ENCODE measurements around the gene ASIC1. TPM values are rescaled to one million over a fixed set of nuclear protein-coding genes. Genes with fewer than 3 reads are reported as not detected.

Gene ASIC1
- total RNA-seq, 1 donor from 2014 or later, result 451 TPM

DNA sequence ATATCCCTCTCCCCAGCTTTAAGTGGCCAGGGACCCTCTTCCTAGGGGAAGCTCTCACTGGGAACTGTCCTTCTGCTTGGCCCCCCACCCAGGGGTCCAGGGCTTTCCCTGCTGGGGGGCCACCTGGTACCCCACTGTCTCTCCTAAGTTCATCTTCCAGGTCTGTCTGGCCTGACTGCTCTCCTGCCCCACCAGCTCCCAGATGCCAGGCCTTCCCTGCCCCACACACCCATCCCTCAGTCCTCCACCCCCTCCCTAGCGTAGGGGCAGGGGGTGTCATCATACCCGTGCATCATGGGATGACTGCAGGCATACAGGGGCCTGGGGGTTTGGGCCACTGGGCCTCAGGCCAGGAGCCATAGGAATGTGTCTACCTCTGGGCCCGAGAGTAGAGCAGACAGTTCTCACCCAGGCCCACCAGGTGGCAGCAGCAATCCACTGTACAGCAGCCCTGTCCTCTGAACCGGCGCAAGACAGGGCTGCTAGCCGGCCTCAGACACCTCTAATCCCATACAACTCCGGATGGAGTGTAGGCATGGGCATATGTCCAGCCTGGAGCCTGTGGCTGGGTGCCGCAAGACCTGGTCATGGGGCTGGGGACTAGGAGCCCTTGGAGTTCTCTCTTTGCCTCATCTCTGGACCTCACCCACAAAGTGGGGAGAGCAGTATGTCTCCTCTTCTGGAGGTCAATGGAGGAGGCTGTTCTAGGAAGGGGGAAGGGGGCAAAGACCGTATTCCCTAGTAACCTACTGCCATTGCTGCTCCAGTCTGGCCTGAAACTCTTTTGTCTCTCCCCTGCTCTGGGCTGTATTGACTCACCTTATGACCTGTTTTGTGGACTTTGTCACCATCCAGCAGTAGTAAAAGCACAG lies 17.8 kb downstream of the ASIC1 start:
- peaks cover 2% of the 10 kb centered on the region for H3K36me3 Mint-ChIP-seq (ENCODE audit: unreplicated experiment)
- H3K4me1 Mint-ChIP-seq (ENCODE audit: low read depth, unreplicated experiment), result peaks cover 22% of the 10 kb centered on the region
- H3K4me3 Mint-ChIP-seq (ENCODE audit: unreplicated experiment), result no peak overlapping the region
- H3K27ac Mint-ChIP-seq (ENCODE audit: unreplicated experiment), result no peak overlapping the region
- H3K9me3 Mint-ChIP-seq (ENCODE audit: unreplicated experiment), result peaks cover 6% of the 10 kb centered on the region
- peak; percentile 92 for DNase-seq
- TF ChIP-seq, protein P1, sequence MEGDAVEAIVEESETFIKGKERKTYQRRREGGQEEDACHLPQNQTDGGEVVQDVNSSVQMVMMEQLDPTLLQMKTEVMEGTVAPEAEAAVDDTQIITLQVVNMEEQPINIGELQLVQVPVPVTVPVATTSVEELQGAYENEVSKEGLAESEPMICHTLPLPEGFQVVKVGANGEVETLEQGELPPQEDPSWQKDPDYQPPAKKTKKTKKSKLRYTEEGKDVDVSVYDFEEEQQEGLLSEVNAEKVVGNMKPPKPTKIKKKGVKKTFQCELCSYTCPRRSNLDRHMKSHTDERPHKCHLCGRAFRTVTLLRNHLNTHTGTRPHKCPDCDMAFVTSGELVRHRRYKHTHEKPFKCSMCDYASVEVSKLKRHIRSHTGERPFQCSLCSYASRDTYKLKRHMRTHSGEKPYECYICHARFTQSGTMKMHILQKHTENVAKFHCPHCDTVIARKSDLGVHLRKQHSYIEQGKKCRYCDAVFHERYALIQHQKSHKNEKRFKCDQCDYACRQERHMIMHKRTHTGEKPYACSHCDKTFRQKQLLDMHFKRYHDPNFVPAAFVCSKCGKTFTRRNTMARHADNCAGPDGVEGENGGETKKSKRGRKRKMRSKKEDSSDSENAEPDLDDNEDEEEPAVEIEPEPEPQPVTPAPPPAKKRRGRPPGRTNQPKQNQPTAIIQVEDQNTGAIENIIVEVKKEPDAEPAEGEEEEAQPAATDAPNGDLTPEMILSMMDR (IDR thresholded peaks at IDR 0.05; ENCODE audit: partially characterized antibody, unreplicated experiment), result peak; percentile 83
- H3K27me3 Mint-ChIP-seq (ENCODE audit: unreplicated experiment), result peaks cover 25% of the 10 kb centered on the region

DNA sequence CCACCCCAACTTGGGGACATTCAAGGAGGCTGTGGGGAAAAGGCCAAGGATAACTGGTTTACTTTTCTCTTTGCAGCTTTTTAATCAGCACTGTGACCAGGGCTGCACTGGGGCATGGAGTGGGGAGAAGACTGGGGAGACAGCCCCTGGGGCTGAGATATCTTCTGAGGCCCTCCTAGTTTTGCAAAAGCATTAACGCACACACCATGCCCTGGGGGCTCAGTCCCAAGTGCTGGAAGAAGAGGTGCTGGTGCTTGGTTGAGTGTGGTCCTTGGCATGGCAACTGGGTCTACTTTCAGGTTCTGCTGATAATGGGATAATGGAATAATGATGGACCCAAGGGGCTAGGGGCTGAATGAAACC lies 18.4 kb downstream of the ASIC1 start:
- TF ChIP-seq, protein P1 (IDR thresholded peaks at IDR 0.05; ENCODE audit: partially characterized antibody, unreplicated experiment), result no peak

DNA sequence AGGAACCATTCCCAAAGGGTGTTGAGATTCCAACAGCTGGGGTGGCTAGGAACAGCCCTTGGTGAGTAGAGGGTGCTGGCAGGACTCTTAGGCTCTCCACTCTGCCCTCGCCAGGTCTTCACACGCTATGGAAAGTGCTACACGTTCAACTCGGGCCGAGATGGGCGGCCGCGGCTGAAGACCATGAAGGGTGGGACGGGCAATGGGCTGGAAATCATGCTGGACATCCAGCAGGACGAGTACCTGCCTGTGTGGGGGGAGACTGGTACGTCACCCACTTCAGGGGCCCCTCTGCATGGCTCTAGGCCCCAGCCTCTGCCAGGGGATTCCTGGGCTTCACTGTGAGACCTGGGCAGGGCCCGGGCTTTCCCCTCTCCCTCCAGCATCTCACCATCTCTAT lies 19.7 kb downstream of the ASIC1 start:
- TF ChIP-seq, protein P1 (IDR thresholded peaks at IDR 0.05; ENCODE audit: partially characterized antibody, unreplicated experiment), result no peak
- no peak overlapping the region for H3K27ac Mint-ChIP-seq (ENCODE audit: unreplicated experiment)
- H3K36me3 Mint-ChIP-seq (ENCODE audit: unreplicated experiment), result peaks cover 4% of the 10 kb centered on the region
- H3K4me1 Mint-ChIP-seq (ENCODE audit: low read depth, unreplicated experiment), result peaks cover 11% of the 10 kb centered on the region
- no peak overlapping the region for H3K4me3 Mint-ChIP-seq (ENCODE audit: unreplicated experiment)
- peaks cover 1% of the 10 kb centered on the region for H3K9me3 Mint-ChIP-seq (ENCODE audit: unreplicated experiment)
- no peak for DNase-seq
- H3K27me3 Mint-ChIP-seq (ENCODE audit: unreplicated experiment), result peaks cover 20% of the 10 kb centered on the region

More for the DNA sequence above, 18.4 kb downstream of the ASIC1 start:
- peaks cover 4% of the 10 kb centered on the region for H3K36me3 Mint-ChIP-seq (ENCODE audit: unreplicated experiment)
- H3K27me3 Mint-ChIP-seq (ENCODE audit: unreplicated experiment), result peaks cover 26% of the 10 kb centered on the region
- DNase-seq, result no peak
- peaks cover 6% of the 10 kb centered on the region for H3K9me3 Mint-ChIP-seq (ENCODE audit: unreplicated experiment)
- H3K27ac Mint-ChIP-seq (ENCODE audit: unreplicated experiment), result no peak overlapping the region
- peaks cover 15% of the 10 kb centered on the region for H3K4me1 Mint-ChIP-seq (ENCODE audit: low read depth, unreplicated experiment)
- H3K4me3 Mint-ChIP-seq (ENCODE audit: unreplicated experiment), result no peak overlapping the region

DNA sequence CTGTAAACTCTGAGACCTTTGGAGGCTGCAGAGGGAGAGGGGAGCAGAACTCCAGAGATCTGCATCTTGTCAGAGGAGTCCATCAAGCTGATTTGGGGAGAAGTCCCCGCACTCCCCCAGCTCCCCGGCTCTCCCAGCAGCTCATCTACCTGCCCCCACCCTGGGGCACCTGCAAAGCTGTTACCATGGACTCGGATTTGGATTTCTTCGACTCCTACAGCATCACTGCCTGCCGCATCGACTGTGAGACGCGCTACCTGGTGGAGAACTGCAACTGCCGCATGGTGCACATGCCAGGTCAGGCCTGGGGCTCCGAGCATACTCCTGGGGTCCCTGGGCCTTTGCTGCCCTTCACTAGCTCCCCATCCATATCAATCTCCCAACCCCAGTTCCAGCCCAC lies 20.9 kb downstream of the ASIC1 start:
- H3K36me3 Mint-ChIP-seq (ENCODE audit: unreplicated experiment), result peaks cover 4% of the 10 kb centered on the region
- peaks cover 20% of the 10 kb centered on the region for H3K27me3 Mint-ChIP-seq (ENCODE audit: unreplicated experiment)
- H3K27ac Mint-ChIP-seq (ENCODE audit: unreplicated experiment), result no peak overlapping the region
- TF ChIP-seq, protein P1 (IDR thresholded peaks at IDR 0.05; ENCODE audit: partially characterized antibody, unreplicated experiment), result no peak
- H3K4me1 Mint-ChIP-seq (ENCODE audit: low read depth, unreplicated experiment), result peaks cover 11% of the 10 kb centered on the region
- no peak overlapping the region for H3K4me3 Mint-ChIP-seq (ENCODE audit: unreplicated experiment)
- DNase-seq, result no peak
- H3K9me3 Mint-ChIP-seq (ENCODE audit: unreplicated experiment), result peaks cover 2% of the 10 kb centered on the region

DNA sequence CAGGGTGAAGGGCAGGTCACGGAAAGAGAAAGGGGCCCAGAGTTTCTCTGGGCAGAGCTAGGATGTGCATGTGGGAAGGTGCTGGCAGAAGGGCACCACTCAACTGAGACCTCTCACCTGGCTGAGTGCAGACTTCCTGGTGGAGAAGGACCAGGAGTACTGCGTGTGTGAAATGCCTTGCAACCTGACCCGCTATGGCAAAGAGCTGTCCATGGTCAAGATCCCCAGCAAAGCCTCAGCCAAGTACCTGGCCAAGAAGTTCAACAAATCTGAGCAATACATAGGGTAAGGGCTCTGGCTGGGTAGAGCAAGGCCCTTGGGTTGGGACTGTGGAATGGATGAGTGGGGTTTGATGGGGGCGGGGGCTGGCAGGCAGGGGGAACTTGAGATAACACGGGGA lies 22.4 kb downstream of the ASIC1 start:
- no peak overlapping the region for H3K4me3 Mint-ChIP-seq (ENCODE audit: unreplicated experiment)
- peaks cover 8% of the 10 kb centered on the region for H3K9me3 Mint-ChIP-seq (ENCODE audit: unreplicated experiment)
- peaks cover 11% of the 10 kb centered on the region for H3K4me1 Mint-ChIP-seq (ENCODE audit: low read depth, unreplicated experiment)

More for the DNA sequence above, 22.4 kb downstream of the ASIC1 start:
- H3K27me3 Mint-ChIP-seq (ENCODE audit: unreplicated experiment), result peaks cover 18% of the 10 kb centered on the region
- peaks cover 4% of the 10 kb centered on the region for H3K36me3 Mint-ChIP-seq (ENCODE audit: unreplicated experiment)
- no peak overlapping the region for H3K27ac Mint-ChIP-seq (ENCODE audit: unreplicated experiment)
- no peak for DNase-seq
- TF ChIP-seq, protein P1 (IDR thresholded peaks at IDR 0.05; ENCODE audit: partially characterized antibody, unreplicated experiment), result no peak

Measured in glutamatergic neuron (in vitro differentiated cells).